Measurements from ENCODE around the gene PRCP.
"Not testable (repeated sequence)": the region's sequence is repeated elsewhere in the genome, so short reads cannot be mapped to it uniquely, and the experiment has no call there.

PRCP gene

GRCh38 chr11:82857145-82857544, 43.1 kb downstream of the PRCP start:
- TF ChIP-seq, protein P1, sequence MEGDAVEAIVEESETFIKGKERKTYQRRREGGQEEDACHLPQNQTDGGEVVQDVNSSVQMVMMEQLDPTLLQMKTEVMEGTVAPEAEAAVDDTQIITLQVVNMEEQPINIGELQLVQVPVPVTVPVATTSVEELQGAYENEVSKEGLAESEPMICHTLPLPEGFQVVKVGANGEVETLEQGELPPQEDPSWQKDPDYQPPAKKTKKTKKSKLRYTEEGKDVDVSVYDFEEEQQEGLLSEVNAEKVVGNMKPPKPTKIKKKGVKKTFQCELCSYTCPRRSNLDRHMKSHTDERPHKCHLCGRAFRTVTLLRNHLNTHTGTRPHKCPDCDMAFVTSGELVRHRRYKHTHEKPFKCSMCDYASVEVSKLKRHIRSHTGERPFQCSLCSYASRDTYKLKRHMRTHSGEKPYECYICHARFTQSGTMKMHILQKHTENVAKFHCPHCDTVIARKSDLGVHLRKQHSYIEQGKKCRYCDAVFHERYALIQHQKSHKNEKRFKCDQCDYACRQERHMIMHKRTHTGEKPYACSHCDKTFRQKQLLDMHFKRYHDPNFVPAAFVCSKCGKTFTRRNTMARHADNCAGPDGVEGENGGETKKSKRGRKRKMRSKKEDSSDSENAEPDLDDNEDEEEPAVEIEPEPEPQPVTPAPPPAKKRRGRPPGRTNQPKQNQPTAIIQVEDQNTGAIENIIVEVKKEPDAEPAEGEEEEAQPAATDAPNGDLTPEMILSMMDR (IDR thresholded peaks at IDR 0.05; ENCODE audit: extremely low read depth, insufficient read depth, missing control alignments) = no peak
- in situ Hi-C loops (cut with MboI; ENCODE audit: low pct_unique_long_range_greater_than_20kb, low sequenced_read_pairs, unreplicated experiment) = no loop called here
- DNase-seq (ENCODE audit: low spot score) = no peak

GRCh38 chr11:82855616-82856015, 44.6 kb downstream of the PRCP start:
- no peak for DNase-seq (ENCODE audit: low spot score)
- TF ChIP-seq, protein P1 (IDR thresholded peaks at IDR 0.05; ENCODE audit: extremely low read depth, insufficient read depth, missing control alignments) = no peak
- in situ Hi-C loops (cut with MboI; ENCODE audit: low pct_unique_long_range_greater_than_20kb, low sequenced_read_pairs, unreplicated experiment) = no loop called here

DNA sequence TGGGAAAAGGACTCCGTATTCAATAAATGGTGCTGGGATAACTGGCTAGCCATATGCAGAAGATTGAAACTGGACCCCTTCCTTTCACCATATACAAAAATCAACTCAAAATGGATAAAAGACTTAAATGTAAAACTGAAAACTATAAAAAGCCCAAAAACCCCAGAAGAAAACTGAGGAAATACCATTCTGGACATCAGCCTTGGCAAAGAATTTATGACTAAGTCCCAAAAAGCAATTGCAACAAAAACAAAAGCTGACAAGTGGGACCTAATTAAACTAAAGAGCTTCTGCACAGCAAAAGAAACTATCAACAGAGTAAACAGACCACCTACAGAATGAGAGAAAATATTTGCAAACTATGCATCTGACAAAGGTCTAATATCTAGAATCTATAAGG, 45.3 kb downstream of the PRCP start:
- DNase-seq (ENCODE audit: low spot score); in situ Hi-C loops (cut with MboI; ENCODE audit: low pct_unique_long_range_greater_than_20kb, low sequenced_read_pairs, unreplicated experiment): not testable (repeated sequence)

- no peak for DNase-seq (ENCODE audit: low spot score)
- in situ Hi-C loops (cut with MboI; ENCODE audit: low pct_unique_long_range_greater_than_20kb, low sequenced_read_pairs, unreplicated experiment) = no loop called here
- TF ChIP-seq, protein P1 (IDR thresholded peaks at IDR 0.05; ENCODE audit: extremely low read depth, insufficient read depth, missing control alignments) = no peak
These were observed 46.0 kb downstream of the PRCP start for GRCh38 chr11:82854242-82854641.

GRCh38 chr11:82848829-82849228, 51.4 kb downstream of the PRCP start:
- in situ Hi-C loops (cut with MboI; ENCODE audit: low pct_unique_long_range_greater_than_20kb, low sequenced_read_pairs, unreplicated experiment) = no loop called here
- TF ChIP-seq, protein P1 (IDR thresholded peaks at IDR 0.05; ENCODE audit: extremely low read depth, insufficient read depth, missing control alignments) = no peak
- DNase-seq (ENCODE audit: low spot score) = no peak

GRCh38 chr11:82845356-82846353, 54.6 kb downstream of the PRCP start:
- in situ Hi-C loops (cut with MboI; ENCODE audit: low pct_unique_long_range_greater_than_20kb, low sequenced_read_pairs, unreplicated experiment) = no loop called here
- TF ChIP-seq, protein P1 (IDR thresholded peaks at IDR 0.05; ENCODE audit: extremely low read depth, insufficient read depth, missing control alignments) = no peak
- no peak for DNase-seq (ENCODE audit: low spot score)

DNA sequence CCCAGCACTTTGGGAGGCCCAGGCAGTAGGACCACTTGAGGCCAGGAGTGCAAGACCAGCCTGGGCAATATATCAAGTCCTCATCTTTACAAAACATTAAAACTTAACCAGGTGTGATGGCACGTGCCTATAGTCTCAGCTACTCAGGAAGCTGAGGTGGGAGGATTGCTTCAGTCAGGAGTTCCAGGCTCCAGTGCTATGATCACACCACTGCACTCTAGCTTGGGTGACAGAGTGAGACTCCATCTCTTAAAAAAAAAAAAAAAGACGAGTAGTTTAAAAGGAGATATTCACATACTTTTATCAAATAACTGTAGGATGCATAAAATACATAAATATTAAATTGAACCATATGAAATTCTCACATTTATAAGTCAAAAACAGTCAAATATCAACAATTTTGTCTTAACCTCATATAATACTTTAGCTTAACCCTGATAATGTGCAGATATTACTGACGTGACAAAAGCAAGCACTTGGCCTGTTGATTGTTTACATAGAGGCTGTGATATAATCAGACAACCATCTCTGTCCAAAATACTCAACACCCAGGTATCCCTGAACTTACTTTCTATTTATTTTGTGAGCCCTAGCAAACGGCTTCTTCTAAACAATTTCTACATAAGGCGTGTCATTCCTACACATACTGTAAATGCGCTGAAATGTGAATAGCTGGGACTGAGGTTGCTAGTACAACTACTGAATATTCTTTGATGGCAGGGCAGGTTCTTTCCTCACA, 57.0 kb downstream of the PRCP start:
- TF ChIP-seq, protein P1 (IDR thresholded peaks at IDR 0.05; ENCODE audit: extremely low read depth, insufficient read depth, missing control alignments) = no peak
- in situ Hi-C loops (cut with MboI; ENCODE audit: low pct_unique_long_range_greater_than_20kb, low sequenced_read_pairs, unreplicated experiment) = no loop called here
- no peak for DNase-seq (ENCODE audit: low spot score)

All from GM13977 (cell line).